Immature natural killer cell (primary cell): Measurements from ENCODE around the gene RALGAPA2. TPM values are rescaled to one million over a fixed set of nuclear protein-coding genes. Genes with fewer than 3 reads are reported as not detected.
A peak's percentile ranks its signal among the peaks of the same experiment; 100 is the strongest.

Source experiments
- DNase-seq, 3 donors: peaks; one replicate each; pipeline ENCODE4 v3.0.0; 2022; ENCODE audit warnings: mixed read lengths in 1 of 3
- H3K27ac Mint-ChIP-seq, 6 donors: one replicate each; pipeline ENCODE4 v1.8.0; 2020; ENCODE audit warnings: mixed read lengths in 6 of 6, mild to moderate bottlenecking in 5 of 6, inconsistent platforms in 4 of 6, moderate library complexity in 3 of 6
- H3K27me3 Mint-ChIP-seq, 3 donors: one replicate each; pipeline ENCODE4 v1.8.0; 2020 to 2021; ENCODE audit warnings: low read depth in 3 of 3, mild to moderate bottlenecking in 3 of 3, mixed read lengths in 3 of 3, moderate library complexity in 3 of 3, inconsistent platforms in 1 of 3
- H3K36me3 Mint-ChIP-seq, 3 donors: one replicate each; pipeline ENCODE4 v1.8.0; 2020; ENCODE audit warnings: mixed read lengths in 3 of 3, inconsistent platforms in 2 of 3, mild to moderate bottlenecking in 2 of 3
- H3K4me1 Mint-ChIP-seq, 2 donors: one replicate each; pipeline ENCODE4 v1.8.0; 2020; ENCODE audit warnings: inconsistent platforms in 2 of 2, mild to moderate bottlenecking in 2 of 2, mixed read lengths in 2 of 2, moderate library complexity in 1 of 2
- H3K4me3 Mint-ChIP-seq, 5 donors: one replicate each; pipeline ENCODE4 v1.8.0; 2020; ENCODE audit warnings: mild to moderate bottlenecking in 5 of 5, mixed read lengths in 5 of 5, inconsistent platforms in 3 of 5, moderate library complexity in 3 of 5
- H3K9me3 Mint-ChIP-seq, 6 donors: one replicate each; pipeline ENCODE4 v1.8.0; 2020; ENCODE audit warnings: mild to moderate bottlenecking in 6 of 6, mixed read lengths in 6 of 6, inconsistent platforms in 4 of 6, moderate library complexity in 3 of 6
- polyA plus RNA-seq, 3 donors: library from polyadenylated mRNA; unstranded; fragments of 300-500 nt; fragmentation: Illumina TruSeq; gene quantifications; one replicate each; pipeline ENCODE4 v1.2.3, GENCODE V29; 2021

The RALGAPA2 gene
- polyA plus RNA-seq, 3 donors from 2014 or later, result 2.2 to 5.7 (median 2.3) TPM

GRCh38 chr20:20628314-20628713 is 84.1 kb downstream of the RALGAPA2 start:
- no peaks in the 10 kb centered on the region for H3K4me1 Mint-ChIP-seq
- no peaks in the 10 kb centered on the region for H3K9me3 Mint-ChIP-seq
- H3K36me3 Mint-ChIP-seq, result peaks cover 19 to 52% (median 30%) of the 10 kb centered on the region in 3 donors
- no peaks in the 10 kb centered on the region for H3K27me3 Mint-ChIP-seq
- peak overlapping the region in 2 of 6 donors; percentile 1 to 12 for H3K27ac Mint-ChIP-seq
- no peak overlapping the region for H3K4me3 Mint-ChIP-seq
- no peak for DNase-seq

GRCh38 chr20:20627471-20627870 is 85.0 kb downstream of the RALGAPA2 start:
- Mint-ChIP-seq H3K36me3 (peaks cover 19 to 46% (median 30%) of the 10 kb centered on the region in 3 donors), H3K4me1 (no peaks in the 10 kb centered on the region), H3K27ac (no peak overlapping the region), H3K27me3 (no peaks in the 10 kb centered on the region), H3K4me3 (no peak overlapping the region), H3K9me3 (no peaks in the 10 kb centered on the region)
- DNase-seq, result no peak

- no peaks in the 10 kb centered on the region for H3K9me3 Mint-ChIP-seq
- no peak overlapping the region for H3K4me3 Mint-ChIP-seq
- peaks cover 13 to 39% (median 37%) of the 10 kb centered on the region in 3 donors for H3K36me3 Mint-ChIP-seq
- H3K4me1 Mint-ChIP-seq, result no peaks in the 10 kb centered on the region
- no peak for DNase-seq
- no peaks in the 10 kb centered on the region for H3K27me3 Mint-ChIP-seq
- H3K27ac Mint-ChIP-seq, result peak overlapping the region in 1 of 6 donors; percentile 1
Measured at GRCh38 chr20:20624914-20625313, 87.5 kb downstream of the RALGAPA2 start.

- peaks cover 0 to 19% (median 18%) of the 10 kb centered on the region in 3 donors for H3K36me3 Mint-ChIP-seq
- no peak overlapping the region for H3K4me3 Mint-ChIP-seq
- no peak for DNase-seq
- no peaks in the 10 kb centered on the region for H3K4me1 Mint-ChIP-seq
- peaks cover 0 to 2% (median 0%) of the 10 kb centered on the region in 3 donors for H3K27me3 Mint-ChIP-seq
- no peaks in the 10 kb centered on the region for H3K9me3 Mint-ChIP-seq
- H3K27ac Mint-ChIP-seq, result no peak overlapping the region
Measured at GRCh38 chr20:20621195-20621594, 91.2 kb downstream of the RALGAPA2 start.

- Mint-ChIP-seq H3K27ac (no peak overlapping the region), H3K36me3 (peaks cover 14 to 41% (median 29%) of the 10 kb centered on the region in 3 donors), H3K4me3 (no peak overlapping the region), H3K9me3 (peaks cover 0 to 2% (median 0%) of the 10 kb centered on the region in 6 donors), H3K4me1 (no peaks in the 10 kb centered on the region), H3K27me3 (peaks cover 0 to 4% (median 1%) of the 10 kb centered on the region in 3 donors)
- DNase-seq, result no peak
Measured at GRCh38 chr20:20614391-20614790, 98.1 kb downstream of the RALGAPA2 start.

GRCh38 chr20:20612251-20612650 is 100.2 kb downstream of the RALGAPA2 start:
- Mint-ChIP-seq H3K4me3 (no peak overlapping the region), H3K36me3 (peaks cover 17 to 46% (median 31%) of the 10 kb centered on the region in 3 donors), H3K9me3 (peaks cover 0 to 2% (median 0%) of the 10 kb centered on the region in 6 donors), H3K27me3 (peaks cover 0 to 3% (median 2%) of the 10 kb centered on the region in 3 donors), H3K4me1 (peaks cover 15 to 16% of the 10 kb centered on the region in 2 donors), H3K27ac (no peak overlapping the region)
- DNase-seq, result no peak

- Mint-ChIP-seq H3K36me3 (peaks cover 17 to 39% (median 31%) of the 10 kb centered on the region in 3 donors), H3K4me1 (peaks cover 15 to 16% of the 10 kb centered on the region in 2 donors), H3K27ac (no peak overlapping the region), H3K27me3 (peaks cover 0 to 3% (median 2%) of the 10 kb centered on the region in 3 donors), H3K9me3 (peaks cover 0 to 2% (median 0%) of the 10 kb centered on the region in 6 donors), H3K4me3 (no peak overlapping the region)
- no peak for DNase-seq
Measured at GRCh38 chr20:20611167-20611566, 101.3 kb downstream of the RALGAPA2 start.

GRCh38 chr20:20609522-20609921 is 102.9 kb downstream of the RALGAPA2 start:
- peaks cover 0 to 2% (median 0%) of the 10 kb centered on the region in 6 donors for H3K9me3 Mint-ChIP-seq
- DNase-seq, result no peak
- H3K4me3 Mint-ChIP-seq, result no peak overlapping the region
- peaks cover 12 to 36% (median 29%) of the 10 kb centered on the region in 3 donors for H3K36me3 Mint-ChIP-seq
- peaks cover 0 to 3% (median 2%) of the 10 kb centered on the region in 3 donors for H3K27me3 Mint-ChIP-seq
- peaks cover 23 to 28% of the 10 kb centered on the region in 2 donors for H3K4me1 Mint-ChIP-seq
- H3K27ac Mint-ChIP-seq, result no peak overlapping the region

- no peak for DNase-seq
- H3K36me3 Mint-ChIP-seq, result peaks cover 11 to 29% (median 28%) of the 10 kb centered on the region in 3 donors
- H3K27me3 Mint-ChIP-seq, result peaks cover 1 to 2% (median 2%) of the 10 kb centered on the region in 3 donors
- H3K4me1 Mint-ChIP-seq, result peaks cover 32 to 37% of the 10 kb centered on the region in 2 donors
- H3K27ac Mint-ChIP-seq, result no peak overlapping the region
- H3K9me3 Mint-ChIP-seq, result peaks cover 0 to 2% (median 0%) of the 10 kb centered on the region in 6 donors
- no peak overlapping the region for H3K4me3 Mint-ChIP-seq
Measured at GRCh38 chr20:20608641-20609040, 103.8 kb downstream of the RALGAPA2 start.

- Mint-ChIP-seq H3K27me3 (peaks cover 0 to 2% (median 2%) of the 10 kb centered on the region in 3 donors), H3K9me3 (peaks cover 0 to 2% (median 0%) of the 10 kb centered on the region in 6 donors), H3K36me3 (peaks cover 11 to 28% (median 25%) of the 10 kb centered on the region in 3 donors), H3K27ac (peak overlapping the region in 1 of 6 donors; percentile 43), H3K4me3 (no peak overlapping the region), H3K4me1 (peaks cover 38 to 43% of the 10 kb centered on the region in 2 donors)
- DNase-seq, result no peak
Measured at GRCh38 chr20:20608041-20608440, 104.4 kb downstream of the RALGAPA2 start.

GRCh38 chr20:20606881-20607280 is 105.6 kb downstream of the RALGAPA2 start:
- H3K27me3 Mint-ChIP-seq, result peaks cover 0 to 2% (median 2%) of the 10 kb centered on the region in 3 donors
- H3K27ac Mint-ChIP-seq, result peak overlapping the region in 2 of 6 donors; percentile 6 to 9
- H3K9me3 Mint-ChIP-seq, result peaks cover 0 to 2% (median 0%) of the 10 kb centered on the region in 6 donors
- no peak overlapping the region for H3K4me3 Mint-ChIP-seq
- DNase-seq, result no peak
- H3K36me3 Mint-ChIP-seq, result peaks cover 11 to 28% (median 25%) of the 10 kb centered on the region in 3 donors
- peaks cover 49 to 51% of the 10 kb centered on the region in 2 donors for H3K4me1 Mint-ChIP-seq

GRCh38 chr20:20606050-20606449 is 106.4 kb downstream of the RALGAPA2 start:
- peaks cover 0 to 2% (median 2%) of the 10 kb centered on the region in 3 donors for H3K27me3 Mint-ChIP-seq
- H3K9me3 Mint-ChIP-seq, result peaks cover 0 to 2% (median 0%) of the 10 kb centered on the region in 6 donors
- no peak for DNase-seq
- peaks cover 11 to 30% (median 21%) of the 10 kb centered on the region in 3 donors for H3K36me3 Mint-ChIP-seq
- H3K4me1 Mint-ChIP-seq, result peaks cover 50 to 51% of the 10 kb centered on the region in 2 donors
- H3K4me3 Mint-ChIP-seq, result peak overlapping the region in 1 of 5 donors; percentile 19
- H3K27ac Mint-ChIP-seq, result peak overlapping the region in 4 of 6 donors; percentile 10 to 82 (median 70)

- Mint-ChIP-seq H3K27ac (peak overlapping the region in 5 of 6 donors; percentile 4 to 60 (median 53)), H3K9me3 (no peaks in the 10 kb centered on the region), H3K36me3 (peaks cover 5 to 30% (median 12%) of the 10 kb centered on the region in 3 donors), H3K4me1 (peaks cover 50 to 51% of the 10 kb centered on the region in 2 donors), H3K27me3 (peaks cover 0 to 2% (median 2%) of the 10 kb centered on the region in 3 donors), H3K4me3 (peak overlapping the region in 3 of 5 donors; percentile 21 to 30 (median 23))
- no peak for DNase-seq
Measured at GRCh38 chr20:20604907-20605306, 107.5 kb downstream of the RALGAPA2 start.

GRCh38 chr20:20604357-20604756 is 108.1 kb downstream of the RALGAPA2 start:
- H3K4me3 Mint-ChIP-seq, result peak overlapping the region in 4 of 5 donors; percentile 31 to 83 (median 63)
- H3K9me3 Mint-ChIP-seq, result no peaks in the 10 kb centered on the region
- H3K36me3 Mint-ChIP-seq, result peaks cover 2 to 27% (median 9%) of the 10 kb centered on the region in 3 donors
- peaks cover 50 to 51% of the 10 kb centered on the region in 2 donors for H3K4me1 Mint-ChIP-seq
- DNase-seq, result no peak
- peaks cover 0 to 2% (median 0%) of the 10 kb centered on the region in 3 donors for H3K27me3 Mint-ChIP-seq
- peak overlapping the region; percentile 73 to 90 (median 86) for H3K27ac Mint-ChIP-seq
